GM12892 (cell line): Measurements from ENCODE around the gene S1PR2.

ENCODE experiments used
- POLR2A ChIP-seq: IDR thresholded peaks from 2 replicates; pipeline ENCODE4 v1.6.1; 2011; ENCODE audit warnings: low read depth, low read length, control low read depth
- POLR2AphosphoS5 ChIP-seq: IDR thresholded peaks from 2 replicates; pipeline ENCODE4 v1.6.1; 2011; ENCODE audit warnings: low read depth, low read length, control low read depth

DNA sequence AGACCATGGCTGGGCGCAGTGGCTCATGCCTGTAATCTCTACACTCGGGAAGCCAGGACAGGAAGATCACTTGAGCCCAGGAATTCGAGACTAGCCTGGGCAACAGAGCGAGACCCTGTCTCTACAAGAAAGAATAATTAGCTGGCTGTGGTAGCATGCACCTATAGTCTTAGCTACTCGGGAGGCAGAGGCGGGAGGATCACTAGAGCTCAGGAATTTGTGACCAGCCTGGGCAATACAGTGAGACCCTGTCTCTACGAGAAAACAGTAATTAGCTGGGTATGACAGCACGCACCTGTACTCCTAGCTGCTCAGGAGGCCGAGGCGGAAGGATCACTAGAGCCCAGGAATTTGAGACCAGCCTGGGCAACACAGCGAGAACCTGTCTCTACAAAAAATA is 43.8 kb downstream of the S1PR2 start:
- TF ChIP-seq POLR2AphosphoS5 (no peak), POLR2A (no peak)
